WI38 (cell line): ENCODE measurements around the gene PARD3.

Experiments used
- H3K4me3 ChIP-seq: 2 replicates; pipeline ENCODE4 v1.5.1; 2011; ENCODE audit warnings: low read depth, mild to moderate bottlenecking, control low read depth, low read length
- TF ChIP-seq, protein P1 (sequence below): IDR thresholded peaks from 2 replicates; pipeline ENCODE4 v1.5.1; 2012; ENCODE audit warnings: low read depth, mild to moderate bottlenecking, control low read depth, low read length

PARD3 gene

DNA sequence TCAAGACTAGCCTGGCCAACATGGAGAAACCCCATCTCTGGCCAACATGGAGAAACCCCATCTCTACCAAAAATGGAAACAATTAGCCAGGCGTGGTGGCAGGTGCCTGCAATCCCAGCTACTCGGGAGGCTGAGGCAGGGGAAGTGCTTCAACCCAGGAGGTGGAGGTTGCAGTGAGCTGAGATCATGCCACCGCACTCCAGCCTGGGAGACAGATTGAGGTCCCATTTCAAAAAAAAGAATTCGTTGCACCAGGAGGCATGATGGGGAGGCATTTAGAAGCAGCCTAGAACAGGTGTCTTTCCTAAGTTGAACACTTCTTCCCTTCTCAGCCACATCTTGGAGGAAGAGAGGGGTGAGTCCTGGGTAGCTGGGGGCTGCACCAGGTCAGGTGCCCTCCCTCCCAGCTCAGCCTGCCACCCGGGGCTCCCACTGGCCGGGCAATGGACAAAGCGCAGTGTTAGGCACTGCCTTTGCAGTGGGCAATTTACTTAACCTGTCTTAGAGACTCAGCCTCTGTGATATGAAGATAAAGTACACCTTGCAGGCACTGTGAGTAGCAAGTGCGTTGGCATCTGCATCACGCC, 726.8 kb downstream of the PARD3 start:
- no peak overlapping the region for H3K4me3 ChIP-seq
- TF ChIP-seq, protein P1, sequence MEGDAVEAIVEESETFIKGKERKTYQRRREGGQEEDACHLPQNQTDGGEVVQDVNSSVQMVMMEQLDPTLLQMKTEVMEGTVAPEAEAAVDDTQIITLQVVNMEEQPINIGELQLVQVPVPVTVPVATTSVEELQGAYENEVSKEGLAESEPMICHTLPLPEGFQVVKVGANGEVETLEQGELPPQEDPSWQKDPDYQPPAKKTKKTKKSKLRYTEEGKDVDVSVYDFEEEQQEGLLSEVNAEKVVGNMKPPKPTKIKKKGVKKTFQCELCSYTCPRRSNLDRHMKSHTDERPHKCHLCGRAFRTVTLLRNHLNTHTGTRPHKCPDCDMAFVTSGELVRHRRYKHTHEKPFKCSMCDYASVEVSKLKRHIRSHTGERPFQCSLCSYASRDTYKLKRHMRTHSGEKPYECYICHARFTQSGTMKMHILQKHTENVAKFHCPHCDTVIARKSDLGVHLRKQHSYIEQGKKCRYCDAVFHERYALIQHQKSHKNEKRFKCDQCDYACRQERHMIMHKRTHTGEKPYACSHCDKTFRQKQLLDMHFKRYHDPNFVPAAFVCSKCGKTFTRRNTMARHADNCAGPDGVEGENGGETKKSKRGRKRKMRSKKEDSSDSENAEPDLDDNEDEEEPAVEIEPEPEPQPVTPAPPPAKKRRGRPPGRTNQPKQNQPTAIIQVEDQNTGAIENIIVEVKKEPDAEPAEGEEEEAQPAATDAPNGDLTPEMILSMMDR, result no peak

DNA sequence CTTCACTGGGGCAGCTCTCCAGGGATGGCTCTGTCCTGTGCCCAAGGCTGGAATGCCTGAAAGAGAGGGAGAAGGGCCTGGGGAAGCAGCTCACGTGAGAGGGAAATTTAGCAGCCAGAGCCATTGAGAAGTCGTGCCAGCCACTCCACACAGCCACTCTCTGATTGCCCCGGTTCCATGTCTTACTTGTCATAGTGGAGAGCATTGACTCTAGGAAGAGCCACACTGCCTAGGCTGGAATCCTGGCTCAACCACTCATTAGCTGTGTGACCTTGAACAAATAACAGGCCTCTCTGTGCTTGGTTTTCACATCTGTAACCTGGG, 728.0 kb downstream of the PARD3 start:
- TF ChIP-seq, protein P1, result no peak
- no peak overlapping the region for H3K4me3 ChIP-seq

- no peak overlapping the region for H3K4me3 ChIP-seq
- TF ChIP-seq, protein P1, result no peak
Measured at GRCh38 chr10:34083567-34083966, 731.5 kb downstream of the PARD3 start.

DNA sequence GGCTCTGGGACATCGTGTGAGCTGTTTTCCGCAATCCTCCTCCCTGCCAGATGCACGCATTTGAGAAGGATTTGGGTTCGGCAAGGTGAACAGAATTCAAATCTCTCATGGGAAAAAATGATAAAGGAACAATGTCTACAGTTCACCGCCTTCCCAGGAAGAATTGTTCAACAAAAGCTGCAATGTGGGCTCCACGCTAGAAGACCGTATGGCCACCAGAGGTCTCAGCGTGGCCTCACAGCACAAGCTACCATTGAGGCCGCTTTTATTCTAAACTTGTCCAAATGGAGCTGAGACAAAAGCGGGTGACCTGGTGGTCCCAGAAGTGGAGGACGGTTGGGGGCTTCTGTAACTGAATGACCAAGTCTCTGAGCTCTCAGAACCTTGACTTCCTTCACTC, 733.1 kb downstream of the PARD3 start:
- TF ChIP-seq, protein P1, result no peak
- H3K4me3 ChIP-seq, result no peak overlapping the region

- TF ChIP-seq, protein P1, result no peak
- no peak overlapping the region for H3K4me3 ChIP-seq
Measured at GRCh38 chr10:34081347-34081743, 733.8 kb downstream of the PARD3 start.

DNA sequence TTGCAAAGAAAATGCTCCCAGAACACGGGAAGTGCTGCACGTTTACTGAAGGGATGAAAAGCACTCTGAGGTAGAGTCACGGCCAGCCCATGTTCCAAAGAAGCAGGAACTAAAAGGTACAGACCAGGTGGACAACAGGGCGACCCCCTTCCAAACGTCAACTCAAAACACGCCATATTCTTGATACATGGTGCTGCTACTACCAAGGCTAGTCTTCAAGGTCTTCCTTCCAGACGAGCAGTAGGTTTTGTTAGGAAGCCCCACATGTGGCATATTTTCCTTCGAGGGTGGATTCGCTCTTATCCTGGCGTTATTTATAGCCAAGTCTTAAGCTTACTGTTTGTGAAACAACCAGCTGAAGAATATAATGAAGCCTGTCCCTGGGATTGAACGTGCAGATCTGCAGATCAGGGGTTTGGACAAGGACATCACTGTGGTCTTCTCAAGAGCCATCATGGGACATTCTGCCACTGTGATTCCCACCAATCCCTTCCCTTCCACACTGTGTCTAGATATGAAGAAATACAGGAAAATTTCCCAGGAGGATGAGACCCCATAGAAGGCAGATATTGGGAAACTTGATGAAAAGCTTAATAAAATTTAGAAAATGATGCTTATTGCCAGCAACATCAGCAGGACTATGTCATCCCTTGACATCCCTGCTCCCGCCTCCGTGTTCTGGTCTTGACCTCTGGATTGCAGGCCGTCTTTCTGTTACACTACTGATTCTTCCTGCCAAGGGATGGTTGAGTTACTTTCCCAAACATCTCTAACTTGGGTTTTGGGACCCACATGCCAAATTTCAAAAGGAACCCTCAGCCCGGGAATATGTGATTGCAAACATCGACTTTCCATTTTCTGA, 734.4 kb downstream of the PARD3 start:
- TF ChIP-seq, protein P1, result no peak
- H3K4me3 ChIP-seq, result no peak overlapping the region

GRCh38 chr10:34079702-34080484, 735.2 kb downstream of the PARD3 start:
- no peak overlapping the region for H3K4me3 ChIP-seq
- TF ChIP-seq, protein P1, result no peak
